HEK293 (cell line): Measurements from ENCODE around the gene MARCHF9.
A peak's percentile ranks its signal among the peaks of the same experiment; 100 is the strongest.
"Not testable (repeated sequence)": the region's sequence is repeated elsewhere in the genome, so short reads cannot be mapped to it uniquely, and the experiment has no call there.

Source experiments
- CTCF ChIA-PET: fragments of 350-600 bp; formaldehyde crosslinking; extraction: SDS; loops from one replicate; lab custom pipeline; 2021; ENCODE audit warnings: antibody characterized with exemption; lab: Yijun Ruan, JAX
- POLR2A ChIA-PET: fragments of 300-600 bp; formaldehyde crosslinking; extraction: SDS; loops from one replicate; lab custom pipeline; 2020; ENCODE audit warnings: antibody characterized with exemption, inconsistent platforms; lab: Yijun Ruan, JAX
- H3K27ac ChIP-seq: fragments of 200-500 bp; sonication (Bioruptor generic); 2 replicates; pipeline ENCODE4 v1.5.1; 2014; ENCODE audit warnings: low read depth, low read length, control low read depth, inconsistent platforms; ENCODE audit errors: extremely low read depth
- H3K36me3 ChIP-seq, 2 experiments: fragments of 200-500 bp in 1 of 2; sonication (Bioruptor generic) in 1 of 2; 1 replicate in 1 of 2; 2 replicates in 1 of 2; pipeline ENCODE4 v1.5.1; 2014 to 2017; ENCODE audit warnings: inconsistent platforms in 2 of 2, low read length in 2 of 2; ENCODE audit not compliant: control insufficient read depth in 2 of 2, insufficient read depth in 1 of 2
- H3K4me1 ChIP-seq: fragments of 200-500 bp; sonication (Bioruptor generic); 2 replicates; pipeline ENCODE4 v1.5.1; 2014; ENCODE audit warnings: mild to moderate bottlenecking, low read length, inconsistent platforms; ENCODE audit not compliant: control insufficient read depth, insufficient read depth
- H3K4me3 ChIP-seq: 2 replicates; pipeline ENCODE4 v1.5.1; 2011; ENCODE audit warnings: low read depth, mild to moderate bottlenecking, control low read depth, low read length, moderate library complexity
- H3K9me3 ChIP-seq: fragments of 200-500 bp; sonication (Bioruptor generic); 2 replicates; pipeline ENCODE4 v1.5.1; 2014; ENCODE audit warnings: low read depth, low read length, inconsistent platforms; ENCODE audit not compliant: control insufficient read depth, insufficient read depth
- FEZF1 ChIP-seq: fragments of 450-650 bp; formaldehyde crosslinking; IDR thresholded peaks from 2 replicates; pipeline ENCODE4 v1.5.1; 2016; ENCODE audit warnings: missing biosample characterization, missing genetic modification characterization
- KLF1 ChIP-seq: fragments of 450-650 bp; formaldehyde crosslinking; IDR thresholded peaks from 2 replicates; pipeline ENCODE4 v1.5.1; 2016; ENCODE audit warnings: missing biosample characterization, missing genetic modification characterization
- SCRT1 ChIP-seq: fragments of 450-650 bp; formaldehyde crosslinking; IDR thresholded peaks from 2 replicates; pipeline ENCODE4 v1.5.1; 2016; ENCODE audit warnings: missing biosample characterization, missing genetic modification characterization, borderline replicate concordance
- SP3 ChIP-seq: fragments of 450-650 bp; formaldehyde crosslinking; IDR thresholded peaks from 2 replicates; pipeline ENCODE4 v1.5.1; 2016; ENCODE audit warnings: missing biosample characterization, missing genetic modification characterization
- ZBTB17 ChIP-seq: fragments of 450-650 bp; formaldehyde crosslinking; IDR thresholded peaks from 2 replicates; pipeline ENCODE4 v1.5.1; 2016; ENCODE audit warnings: missing biosample characterization, missing genetic modification characterization
- ZBTB26 ChIP-seq: fragments of 450-650 bp; formaldehyde crosslinking; optimal IDR thresholded peaks from 2 replicates; pipeline ENCODE3; 2016; ENCODE audit warnings: missing biosample characterization, mild to moderate bottlenecking, missing genetic modification characterization
- ZBTB44 ChIP-seq: fragments of 450-650 bp; IDR thresholded peaks from 2 replicates; pipeline ENCODE4 v1.5.1; 2018; ENCODE audit warnings: missing biosample characterization, mild to moderate bottlenecking, missing genetic modification characterization
- ZBTB7A ChIP-seq: fragments of 450-650 bp; formaldehyde crosslinking; IDR thresholded peaks from 2 replicates; pipeline ENCODE4 v1.5.1; 2016; ENCODE audit warnings: low read depth, missing biosample characterization, missing genetic modification characterization
- ZFHX2 ChIP-seq: fragments of 450-650 bp; formaldehyde crosslinking; conservative IDR thresholded peaks from 2 replicates; pipeline ENCODE4 v1.5.1; 2016; ENCODE audit warnings: missing biosample characterization, missing genetic modification characterization
- ZNF140 ChIP-seq: fragments of 450-650 bp; formaldehyde crosslinking; IDR thresholded peaks from 2 replicates; pipeline ENCODE4 v1.5.1; 2016; ENCODE audit warnings: missing biosample characterization, missing genetic modification characterization
- ZNF202 ChIP-seq: fragments of 450-650 bp; formaldehyde crosslinking; IDR thresholded peaks from 2 replicates; pipeline ENCODE4 v1.5.1; 2016; ENCODE audit warnings: missing biosample characterization, missing genetic modification characterization, borderline replicate concordance
- ZNF248 ChIP-seq: fragments of 450-650 bp; formaldehyde crosslinking; IDR thresholded peaks from 2 replicates; pipeline ENCODE4 v1.5.1; 2017; ENCODE audit warnings: missing biosample characterization, missing genetic modification characterization
- ZNF292 ChIP-seq: fragments of 450-650 bp; formaldehyde crosslinking; IDR thresholded peaks from 2 replicates; pipeline ENCODE4 v1.5.1; 2016; ENCODE audit warnings: low read depth, missing biosample characterization, missing genetic modification characterization, borderline replicate concordance
- ZNF335 ChIP-seq: fragments of 450-650 bp; formaldehyde crosslinking; conservative IDR thresholded peaks from 2 replicates; pipeline ENCODE4 v1.5.1; 2016; ENCODE audit warnings: missing biosample characterization, missing genetic modification characterization
- ZNF398 ChIP-seq: fragments of 450-650 bp; formaldehyde crosslinking; IDR thresholded peaks from 2 replicates; pipeline ENCODE4 v1.5.1; 2017; ENCODE audit warnings: missing biosample characterization, missing genetic modification characterization
- ZNF423 ChIP-seq: fragments of 450-650 bp; formaldehyde crosslinking; IDR thresholded peaks from 2 replicates; pipeline ENCODE4 v1.5.1; 2016; ENCODE audit warnings: missing biosample characterization, missing genetic modification characterization
- ZNF704 ChIP-seq: fragments of 450-650 bp; formaldehyde crosslinking; IDR thresholded peaks from 2 replicates; pipeline ENCODE4 v1.5.1; 2016; ENCODE audit warnings: missing biosample characterization, missing genetic modification characterization
- ZNF777 ChIP-seq: fragments of 450-650 bp; formaldehyde crosslinking; IDR thresholded peaks from 2 replicates; pipeline ENCODE4 v1.5.1; 2017; ENCODE audit warnings: missing biosample characterization, missing genetic modification characterization, borderline replicate concordance

Gene MARCHF9

GRCh38 chr12:57772429-57773322 is 17.8 kb downstream of the MARCHF9 start, which contains the start of gene EEF1AKMT3 (continued):
- peak; percentile 69 for TF ChIP-seq ZNF398 (tag by site-specific recombination)
- TF ChIP-seq ZBTB17: peak; percentile 85
- peak; percentile 55 for TF ChIP-seq ZFHX2
- TF ChIP-seq ZNF777 (tag by site-specific recombination): peak; percentile 85
- peak; percentile 84 for TF ChIP-seq ZBTB26 (tag by site-specific recombination)
- peak; percentile 2; the same call in 1 of the 2 replicates for TF ChIP-seq ZNF423 (tag by site-specific recombination)
- TF ChIP-seq SP3 (tag by site-specific recombination): peak; percentile 50
- peak; percentile 97 for TF ChIP-seq ZNF335 (tag by site-specific recombination)
- TF ChIP-seq FEZF1: 0 out of 2 replicates have a peak, but pooled peaks have one; percentile 10
- TF ChIP-seq ZBTB7A (tag by site-specific recombination): no peak

- POLR2A ChIA-PET: not testable (repeated sequence)
- CTCF ChIA-PET: interaction anchor here (1.3 to 1.8 kb wide), 4 partner anchors 8 to 18 kb away, joined by 3 to 9 read pairs (median 4); partner anchors contain the start of gene TSFM
Observed at GRCh38 chr12:57774634-57775033, 19.7 kb downstream of the MARCHF9 start.

GRCh38 chr12:57775044-57775443 is 20.1 kb downstream of the MARCHF9 start:
- H3K36me3 ChIP-seq: peaks cover 5 to 32% of the 10 kb centered on the region in 2 experiments; a peak in 2 of 3 replicates
- H3K4me1 ChIP-seq: 0 out of 2 replicates have a peak, but pooled peaks cover 6% of the 10 kb centered on the region
- no peak overlapping the region for H3K4me3 ChIP-seq
- no peaks in the 10 kb centered on the region for H3K9me3 ChIP-seq
- H3K27ac ChIP-seq: no peak overlapping the region
- ChIA-PET POLR2A (no interaction called here), CTCF (interaction anchor here (1.0 to 1.8 kb wide), 5 partner anchors 8 to 18 kb away, joined by 3 to 9 read pairs (median 4); partner anchors contain the start of gene TSFM)
- no peak for TF ChIP-seq ZNF704 (tag by site-specific recombination)
- no peak for TF ChIP-seq ZNF292 (tag by site-specific recombination)
- no peak for TF ChIP-seq KLF1 (tag by site-specific recombination)
- no peak for TF ChIP-seq ZNF202 (tag by site-specific recombination)
- TF ChIP-seq SCRT1 (tag by site-specific recombination): no peak
- TF ChIP-seq ZNF248 (tag by site-specific recombination): no peak
- TF ChIP-seq ZNF140: no peak
- no peak for TF ChIP-seq ZBTB44
- TF ChIP-seq, all 188 proteins: peak for 0

More at GRCh38 chr12:57774634-57775033, 19.7 kb downstream of the MARCHF9 start:
- not testable (repeated sequence) for H3K27ac ChIP-seq, H3K4me1 ChIP-seq, H3K4me3 ChIP-seq, H3K9me3 ChIP-seq
- peaks cover 5 to 32% of the 10 kb centered on the region in 2 experiments; a peak in 2 of 3 replicates for H3K36me3 ChIP-seq
